A549 (cell line): ENCODE results near the gene MUC15.

ENCODE experiments used
- BHLHE40 ChIP-seq: IDR thresholded peaks from 2 replicates; pipeline ENCODE4 v1.6.1; 2012; ENCODE audit warnings: low read depth, low read length, inconsistent platforms
- CTCF ChIP-seq: fragments of >200 bp; sonication (Bioruptor Twin); formaldehyde crosslinking; IDR thresholded peaks from 3 replicates; pipeline ENCODE4 v1.5.1; 2016
- EHMT2 ChIP-seq: fragments of 200-600 bp; sonication (generic); IDR thresholded peaks from 2 replicates; pipeline ENCODE4 v1.6.1; 2016; ENCODE audit warnings: antibody characterized with exemption, low read depth, mild to moderate bottlenecking, moderate library complexity
- KDM1A ChIP-seq: fragments of 200-600 bp; sonication (generic); IDR thresholded peaks from 2 replicates; pipeline ENCODE4 v1.6.1; 2016; ENCODE audit warnings: low read depth, mild to moderate bottlenecking
- NR3C1 ChIP-seq: fragments of >200 bp; sonication (Bioruptor Twin); formaldehyde crosslinking; IDR thresholded peaks from 3 replicates; pipeline ENCODE4 v1.6.1; 2017
- POLR2A ChIP-seq: IDR thresholded peaks from 2 replicates; pipeline ENCODE4 v1.6.1; 2012; ENCODE audit warnings: mild to moderate bottlenecking, low read length
- RAD21 ChIP-seq, 2 experiments: fragments of >200 bp in 1 of 2; sonication (Bioruptor Twin) in 1 of 2; formaldehyde crosslinking in 1 of 2; IDR thresholded peaks in 1 of 2; conservative IDR thresholded peaks in 1 of 2; 2 replicates in 1 of 2; 3 replicates in 1 of 2; pipeline ENCODE4 v1.6.1; 2012 to 2018; ENCODE audit warnings: inconsistent platforms in 1 of 2
- TF ChIP-seq, protein P1 (sequence below): fragments of 150-350 bp; IDR thresholded peaks from 2 replicates; pipeline ENCODE4 v1.6.1; 2014; ENCODE audit warnings: low read depth, mild to moderate bottlenecking, low read length
- TF ChIP-seq, protein P2 (sequence below): fragments of 250-450 bp; sonication (Bioruptor Pico); IDR thresholded peaks from 2 replicates; pipeline ENCODE4 v1.5.0; 2021; ENCODE audit warnings: mild to moderate bottlenecking, moderate library complexity, borderline replicate concordance

DNA sequence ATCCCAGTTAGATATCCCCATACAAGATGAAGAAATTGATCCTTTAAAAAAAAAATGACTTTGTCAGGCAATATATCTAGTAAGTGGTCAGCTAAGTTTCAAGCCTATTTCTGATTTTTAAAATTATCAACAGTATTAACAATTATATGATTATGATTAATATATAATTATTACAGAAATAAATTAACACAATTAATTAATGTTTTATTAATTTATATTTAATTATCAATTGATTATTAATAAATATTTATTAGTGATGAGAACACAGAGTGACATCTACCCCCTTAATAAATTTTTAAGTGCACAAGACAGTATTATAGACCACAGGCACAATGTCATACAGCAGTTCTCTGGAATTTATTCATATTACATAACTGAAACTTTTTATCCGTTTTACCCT lies 22.0 kb downstream of the MUC15 start:
- TF ChIP-seq BHLHE40 (no peak), POLR2A (no peak), NR3C1 (no peak), CTCF (no peak), EHMT2 (no peak), KDM1A (no peak), RAD21 (conservative IDR thresholded peaks at IDR 0.05 in 1 of 2, IDR thresholded peaks at IDR 0.05 in 1 of 2) (no peak)
- TF ChIP-seq, protein P1, sequence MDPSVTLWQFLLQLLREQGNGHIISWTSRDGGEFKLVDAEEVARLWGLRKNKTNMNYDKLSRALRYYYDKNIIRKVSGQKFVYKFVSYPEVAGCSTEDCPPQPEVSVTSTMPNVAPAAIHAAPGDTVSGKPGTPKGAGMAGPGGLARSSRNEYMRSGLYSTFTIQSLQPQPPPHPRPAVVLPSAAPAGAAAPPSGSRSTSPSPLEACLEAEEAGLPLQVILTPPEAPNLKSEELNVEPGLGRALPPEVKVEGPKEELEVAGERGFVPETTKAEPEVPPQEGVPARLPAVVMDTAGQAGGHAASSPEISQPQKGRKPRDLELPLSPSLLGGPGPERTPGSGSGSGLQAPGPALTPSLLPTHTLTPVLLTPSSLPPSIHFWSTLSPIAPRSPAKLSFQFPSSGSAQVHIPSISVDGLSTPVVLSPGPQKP, result no peak
- TF ChIP-seq, protein P2, sequence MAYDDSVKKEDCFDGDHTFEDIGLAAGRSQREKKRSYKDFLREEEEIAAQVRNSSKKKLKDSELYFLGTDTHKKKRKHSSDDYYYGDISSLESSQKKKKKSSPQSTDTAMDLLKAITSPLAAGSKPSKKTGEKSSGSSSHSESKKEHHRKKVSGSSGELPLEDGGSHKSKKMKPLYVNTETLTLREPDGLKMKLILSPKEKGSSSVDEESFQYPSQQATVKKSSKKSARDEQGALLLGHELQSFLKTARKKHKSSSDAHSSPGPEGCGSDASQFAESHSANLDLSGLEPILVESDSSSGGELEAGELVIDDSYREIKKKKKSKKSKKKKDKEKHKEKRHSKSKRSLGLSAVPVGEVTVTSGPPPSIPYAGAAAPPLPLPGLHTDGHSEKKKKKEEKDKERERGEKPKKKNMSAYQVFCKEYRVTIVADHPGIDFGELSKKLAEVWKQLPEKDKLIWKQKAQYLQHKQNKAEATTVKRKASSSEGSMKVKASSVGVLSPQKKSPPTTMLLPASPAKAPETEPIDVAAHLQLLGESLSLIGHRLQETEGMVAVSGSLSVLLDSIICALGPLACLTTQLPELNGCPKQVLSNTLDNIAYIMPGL (CRISPR knock-in tag), result no peak
